Fibroblast of villous mesenchyme (primary cell): ENCODE data around the gene KCNE3. TPM values are rescaled to one million over a fixed set of nuclear protein-coding genes. Genes with fewer than 3 reads are reported as not detected.

Source experiments
- DNase-seq: peaks from one replicate; pipeline ENCODE4 v3.0.0-alpha.2; 2010; ENCODE audit warnings: low read depth
- H3K4me3 ChIP-seq: 2 replicates; pipeline ENCODE4 v1.5.1; 2011; ENCODE audit warnings: low read depth, mild to moderate bottlenecking, low read length
- CTCF ChIP-seq: IDR thresholded peaks from 2 replicates; pipeline ENCODE4 v1.5.1; 2012; ENCODE audit warnings: low read depth, mild to moderate bottlenecking, low read length; ENCODE audit not compliant: insufficient read depth
- total RNA-seq: library from RNA; depleted of rRNA; stranded (reverse); fragments of >200 nt; gene quantifications from 2 replicates; pipeline ENCODE4 v1.2.3, GENCODE V29; 2012

KCNE3 gene
- total RNA-seq, 1 donor: under 0.01 TPM

- H3K4me3 ChIP-seq: no peak overlapping the region
- DNase-seq: no peak
- TF ChIP-seq CTCF: no peak
These were observed 23.0 kb downstream of the KCNE3 start for GRCh38 chr11:74444173-74444826.

GRCh38 chr11:74443071-74443864, 24.1 kb downstream of the KCNE3 start:
- DNase-seq: peak; percentile 16

GRCh38 chr11:74442636-74443035, 24.7 kb downstream of the KCNE3 start:
- H3K4me3 ChIP-seq: no peak overlapping the region
- DNase-seq: peak; percentile 51
- no peak for TF ChIP-seq CTCF

More at GRCh38 chr11:74443071-74443864, 24.1 kb downstream of the KCNE3 start:
- TF ChIP-seq CTCF: peak; percentile 12
- H3K4me3 ChIP-seq: no peak overlapping the region

- no peak overlapping the region for H3K4me3 ChIP-seq
- TF ChIP-seq CTCF: no peak
- no peak for DNase-seq
These were observed 28.7 kb downstream of the KCNE3 start for GRCh38 chr11:74438681-74439080.

GRCh38 chr11:74437441-74438042, 29.8 kb downstream of the KCNE3 start:
- no peak for DNase-seq
- no peak overlapping the region for H3K4me3 ChIP-seq
- TF ChIP-seq CTCF: no peak

- DNase-seq: peak; percentile 81
- no peak overlapping the region for H3K4me3 ChIP-seq
- TF ChIP-seq CTCF: no peak
These were observed 32.8 kb downstream of the KCNE3 start for GRCh38 chr11:74434528-74434927.
